GM18873 (cell line): ENCODE data around the gene CLSTN2.
"Not testable (repeated sequence)": the region's sequence is repeated elsewhere in the genome, so short reads cannot be mapped to it uniquely, and the experiment has no call there.

Experiments used
- ATAC-seq: cut with Tn5 transposase; IDR thresholded peaks from one replicate; pipeline ENCODE4 v1.9.1; 2021; ENCODE audit warnings: mild to moderate bottlenecking, moderate library complexity, moderate number of reproducible peaks; ENCODE audit not compliant: unreplicated experiment, low FRiP score

Gene CLSTN2

GRCh38 chr3:140394488-140395133 lies 459.6 kb downstream of the CLSTN2 start:
- ATAC-seq, result no peak

- no peak for ATAC-seq
Measured at GRCh38 chr3:140395134-140396075, 460.4 kb downstream of the CLSTN2 start.

GRCh38 chr3:140396110-140396509 lies 461.1 kb downstream of the CLSTN2 start:
- no peak for ATAC-seq

- ATAC-seq, result no peak
Measured at GRCh38 chr3:140397847-140398246, 462.9 kb downstream of the CLSTN2 start.

- no peak for ATAC-seq
Measured at GRCh38 chr3:140398387-140398786, 463.4 kb downstream of the CLSTN2 start.

GRCh38 chr3:140399871-140400270 lies 464.9 kb downstream of the CLSTN2 start:
- no peak for ATAC-seq

GRCh38 chr3:140403079-140403478 lies 468.1 kb downstream of the CLSTN2 start:
- no peak for ATAC-seq

GRCh38 chr3:140403608-140404007 lies 468.6 kb downstream of the CLSTN2 start:
- no peak for ATAC-seq

- ATAC-seq, result no peak
Measured at GRCh38 chr3:140406655-140407054, 471.7 kb downstream of the CLSTN2 start.

GRCh38 chr3:140408252-140408651 lies 473.3 kb downstream of the CLSTN2 start:
- no peak for ATAC-seq

- no peak for ATAC-seq
Measured at GRCh38 chr3:140416666-140417065, 481.7 kb downstream of the CLSTN2 start.

GRCh38 chr3:140420621-140421357 lies 485.8 kb downstream of the CLSTN2 start:
- no peak for ATAC-seq

- ATAC-seq, result no peak
Measured at GRCh38 chr3:140421884-140422283, 486.9 kb downstream of the CLSTN2 start.

GRCh38 chr3:140423146-140423545 lies 488.2 kb downstream of the CLSTN2 start:
- ATAC-seq, result no peak

GRCh38 chr3:140423574-140423973 lies 488.6 kb downstream of the CLSTN2 start:
- ATAC-seq, result not testable (repeated sequence)

- ATAC-seq, result no peak
Measured at GRCh38 chr3:140424211-140424610, 489.2 kb downstream of the CLSTN2 start.

GRCh38 chr3:140424726-140425125 lies 489.7 kb downstream of the CLSTN2 start:
- ATAC-seq, result no peak

- no peak for ATAC-seq
Measured at GRCh38 chr3:140427786-140428185, 492.8 kb downstream of the CLSTN2 start.

- ATAC-seq, result no peak
Measured at GRCh38 chr3:140428380-140428779, 493.4 kb downstream of the CLSTN2 start.

- ATAC-seq, result no peak
Measured at GRCh38 chr3:140429791-140430190, 494.8 kb downstream of the CLSTN2 start.

- no peak for ATAC-seq
Measured at GRCh38 chr3:140430494-140430893, 495.5 kb downstream of the CLSTN2 start.
